ENCODE measurements around the gene VGLL2. TPM values are rescaled to one million over a fixed set of nuclear protein-coding genes. Genes with fewer than 3 reads are reported as not detected.
A peak's percentile ranks its signal among the peaks of the same experiment; 100 is the strongest.

VGLL2 gene
- total RNA-seq, 1 donor from 2014 or later, result not detected

DNA sequence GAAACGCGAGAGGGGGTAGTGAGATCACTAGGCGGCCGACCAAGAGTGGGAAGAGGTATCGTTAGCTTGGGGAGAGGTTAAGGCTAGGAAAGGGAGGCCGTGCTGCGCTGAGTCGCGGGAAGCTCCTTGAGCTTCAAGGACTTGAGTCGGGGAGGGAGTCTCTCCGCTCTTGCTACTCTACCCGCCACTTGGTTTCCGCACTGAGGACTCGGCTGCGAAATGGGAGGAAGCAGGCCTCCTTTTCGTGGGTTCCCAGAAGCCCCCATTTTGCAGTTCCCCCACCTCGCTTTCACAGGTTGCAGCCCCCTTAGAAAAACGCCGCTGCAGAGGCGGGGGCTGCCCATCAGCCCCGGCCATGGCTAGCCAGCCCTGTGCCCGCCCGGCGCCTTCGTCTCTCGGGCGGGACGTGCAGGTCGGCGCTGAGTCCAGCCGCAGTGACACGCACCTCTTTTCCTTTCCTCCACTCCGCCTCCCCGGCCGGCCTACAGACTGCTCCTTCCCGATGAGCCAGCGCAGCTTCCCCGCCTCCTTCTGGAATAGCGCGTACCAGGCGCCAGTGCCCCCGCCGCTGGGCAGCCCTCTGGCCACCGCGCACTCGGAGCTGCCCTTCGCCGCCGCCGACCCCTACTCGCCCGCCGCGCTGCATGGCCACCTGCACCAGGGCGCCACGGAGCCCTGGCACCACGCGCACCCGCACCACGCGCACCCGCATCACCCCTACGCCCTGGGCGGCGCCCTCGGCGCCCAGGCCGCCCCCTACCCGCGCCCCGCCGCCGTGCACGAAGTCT lies 4.9 kb downstream of the VGLL2 start:
- Histone ChIP-seq H3K27me3 (ENCODE audit: control insufficient read depth, insufficient read depth, low read length) (peaks cover 70% of the 10 kb centered on the region), H3K4me3 (ENCODE audit: low read depth, low read length) (peak overlapping the region; percentile 8), H3K36me3 (ENCODE audit: control insufficient read depth, insufficient read depth, low read length) (no peaks in the 10 kb centered on the region)
- TF ChIP-seq, protein P1, sequence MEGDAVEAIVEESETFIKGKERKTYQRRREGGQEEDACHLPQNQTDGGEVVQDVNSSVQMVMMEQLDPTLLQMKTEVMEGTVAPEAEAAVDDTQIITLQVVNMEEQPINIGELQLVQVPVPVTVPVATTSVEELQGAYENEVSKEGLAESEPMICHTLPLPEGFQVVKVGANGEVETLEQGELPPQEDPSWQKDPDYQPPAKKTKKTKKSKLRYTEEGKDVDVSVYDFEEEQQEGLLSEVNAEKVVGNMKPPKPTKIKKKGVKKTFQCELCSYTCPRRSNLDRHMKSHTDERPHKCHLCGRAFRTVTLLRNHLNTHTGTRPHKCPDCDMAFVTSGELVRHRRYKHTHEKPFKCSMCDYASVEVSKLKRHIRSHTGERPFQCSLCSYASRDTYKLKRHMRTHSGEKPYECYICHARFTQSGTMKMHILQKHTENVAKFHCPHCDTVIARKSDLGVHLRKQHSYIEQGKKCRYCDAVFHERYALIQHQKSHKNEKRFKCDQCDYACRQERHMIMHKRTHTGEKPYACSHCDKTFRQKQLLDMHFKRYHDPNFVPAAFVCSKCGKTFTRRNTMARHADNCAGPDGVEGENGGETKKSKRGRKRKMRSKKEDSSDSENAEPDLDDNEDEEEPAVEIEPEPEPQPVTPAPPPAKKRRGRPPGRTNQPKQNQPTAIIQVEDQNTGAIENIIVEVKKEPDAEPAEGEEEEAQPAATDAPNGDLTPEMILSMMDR (IDR thresholded peaks at IDR 0.05; ENCODE audit: insufficient read depth, low read length, poor library complexity, severe bottlenecking), result no peak
- DNase-seq (ENCODE audit: low read depth), result no peak

DNA sequence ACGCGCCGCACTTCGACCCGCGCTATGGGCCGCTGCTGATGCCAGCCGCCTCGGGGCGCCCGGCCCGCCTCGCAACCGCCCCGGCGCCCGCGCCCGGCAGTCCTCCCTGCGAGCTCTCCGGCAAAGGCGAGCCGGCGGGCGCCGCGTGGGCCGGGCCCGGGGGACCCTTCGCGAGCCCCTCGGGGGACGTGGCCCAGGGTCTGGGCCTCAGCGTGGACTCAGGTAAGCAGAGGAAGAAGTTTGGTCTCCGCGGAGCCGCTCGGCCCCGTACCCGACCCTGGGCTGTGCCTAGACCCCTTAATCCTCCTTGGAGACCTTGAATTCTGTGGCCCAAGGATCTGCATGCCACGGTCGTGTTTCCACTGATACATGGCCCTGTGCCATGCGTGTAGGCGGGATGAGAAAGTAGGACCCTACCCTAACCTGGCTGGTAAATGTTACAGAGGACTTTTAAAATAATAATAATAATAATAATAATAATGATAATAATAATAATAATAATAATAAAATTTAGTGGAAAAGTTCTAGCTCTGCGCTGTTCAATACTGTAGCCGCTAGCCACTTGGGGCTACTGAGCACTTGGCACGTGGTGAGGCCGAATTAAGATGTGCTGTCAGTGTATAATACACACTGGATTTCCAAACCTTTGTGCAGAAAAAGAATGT lies 5.6 kb downstream of the VGLL2 start:
- no peak for DNase-seq (ENCODE audit: low read depth)
- Histone ChIP-seq H3K4me3 (ENCODE audit: low read depth, low read length) (no peak overlapping the region), H3K27me3 (ENCODE audit: control insufficient read depth, insufficient read depth, low read length) (peaks cover 70% of the 10 kb centered on the region), H3K36me3 (ENCODE audit: control insufficient read depth, insufficient read depth, low read length) (no peaks in the 10 kb centered on the region)
- TF ChIP-seq, protein P1 (IDR thresholded peaks at IDR 0.05; ENCODE audit: insufficient read depth, low read length, poor library complexity, severe bottlenecking), result no peak

GRCh38 chr6:117272032-117272866 lies 6.9 kb downstream of the VGLL2 start:
- TF ChIP-seq, protein P1 (IDR thresholded peaks at IDR 0.05; ENCODE audit: insufficient read depth, low read length, poor library complexity, severe bottlenecking), result no peak
- no peak for DNase-seq (ENCODE audit: low read depth)
- Histone ChIP-seq H3K36me3 (ENCODE audit: control insufficient read depth, insufficient read depth, low read length) (no peaks in the 10 kb centered on the region), H3K27me3 (ENCODE audit: control insufficient read depth, insufficient read depth, low read length) (peaks cover 57% of the 10 kb centered on the region), H3K4me3 (ENCODE audit: low read depth, low read length) (no peak overlapping the region)

- H3K36me3 ChIP-seq (ENCODE audit: control insufficient read depth, insufficient read depth, low read length), result no peaks in the 10 kb centered on the region
- H3K4me3 ChIP-seq (ENCODE audit: low read depth, low read length), result no peak overlapping the region
- no peak for DNase-seq (ENCODE audit: low read depth)
- TF ChIP-seq, protein P1 (IDR thresholded peaks at IDR 0.05; ENCODE audit: insufficient read depth, low read length, poor library complexity, severe bottlenecking), result no peak
- peaks cover 52% of the 10 kb centered on the region for H3K27me3 ChIP-seq (ENCODE audit: control insufficient read depth, insufficient read depth, low read length)
These were observed 7.5 kb downstream of the VGLL2 start for GRCh38 chr6:117272891-117273290.

- Histone ChIP-seq H3K27me3 (ENCODE audit: control insufficient read depth, insufficient read depth, low read length) (peaks cover 33% of the 10 kb centered on the region), H3K36me3 (ENCODE audit: control insufficient read depth, insufficient read depth, low read length) (no peaks in the 10 kb centered on the region), H3K4me3 (ENCODE audit: low read depth, low read length) (no peak overlapping the region)
- DNase-seq (ENCODE audit: low read depth), result no peak
- TF ChIP-seq, protein P1 (IDR thresholded peaks at IDR 0.05; ENCODE audit: insufficient read depth, low read length, poor library complexity, severe bottlenecking), result no peak
These were observed 9.8 kb downstream of the VGLL2 start for GRCh38 chr6:117275205-117275604.

All from kidney epithelial cell (primary cell).